Coronary artery (tissue), 2 donors: ENCODE data around the gene VSTM2B.

Experiments
- DNase-seq: peaks from one replicate; pipeline ENCODE4 v3.0.0-alpha.2; 2017; ENCODE audit warnings: low spot score
- H3K27ac ChIP-seq, 2 donors: fragments of 200-600 bp; sonication (generic); one replicate each; pipeline ENCODE4 v1.5.1; 2016 to 2019
- H3K4me3 ChIP-seq: fragments of 200-600 bp; sonication (generic); 2 replicates; pipeline ENCODE4 v1.5.1; 2016; ENCODE audit warnings: mild to moderate bottlenecking, moderate library complexity
- CTCF ChIP-seq: fragments of 200-600 bp; sonication (generic); IDR thresholded peaks from one replicate; pipeline ENCODE4 v1.5.1; 2019; ENCODE audit warnings: antibody characterized with exemption

Gene VSTM2B

GRCh38 chr19:29537181-29537580 lies 11.4 kb downstream of the VSTM2B start:
- TF ChIP-seq CTCF: no peak
- DNase-seq: no peak
- no peak overlapping the region for H3K4me3 ChIP-seq
- H3K27ac ChIP-seq: no peak overlapping the region

GRCh38 chr19:29537601-29538000 lies 11.8 kb downstream of the VSTM2B start:
- H3K4me3 ChIP-seq: no peak overlapping the region
- no peak overlapping the region for H3K27ac ChIP-seq
- no peak for DNase-seq
- no peak for TF ChIP-seq CTCF

- H3K4me3 ChIP-seq: no peak overlapping the region
- no peak for DNase-seq
- no peak for TF ChIP-seq CTCF
- H3K27ac ChIP-seq: no peak overlapping the region
Measured at GRCh38 chr19:29538146-29538545, 12.4 kb downstream of the VSTM2B start.

GRCh38 chr19:29538651-29539050 lies 12.9 kb downstream of the VSTM2B start:
- TF ChIP-seq CTCF: no peak
- no peak overlapping the region for H3K27ac ChIP-seq
- H3K4me3 ChIP-seq: no peak overlapping the region
- no peak for DNase-seq

GRCh38 chr19:29539131-29539530 lies 13.3 kb downstream of the VSTM2B start:
- Histone ChIP-seq H3K27ac (no peak overlapping the region), H3K4me3 (no peak overlapping the region)
- no peak for TF ChIP-seq CTCF
- DNase-seq: no peak

- no peak overlapping the region for H3K4me3 ChIP-seq
- DNase-seq: no peak
- no peak for TF ChIP-seq CTCF
- H3K27ac ChIP-seq: no peak overlapping the region
Measured at GRCh38 chr19:29539670-29540069, 13.9 kb downstream of the VSTM2B start.

- no peak for DNase-seq
- no peak overlapping the region for H3K27ac ChIP-seq
- no peak for TF ChIP-seq CTCF
- no peak overlapping the region for H3K4me3 ChIP-seq
Measured at GRCh38 chr19:29540114-29540513, 14.3 kb downstream of the VSTM2B start.
